Epithelial cell of proximal tubule (primary cell): ENCODE results near the gene TBC1D16. TPM values are rescaled to one million over a fixed set of nuclear protein-coding genes. Genes with fewer than 3 reads are reported as not detected.
"Not testable (repeated sequence)": the region's sequence is repeated elsewhere in the genome, so short reads cannot be mapped to it uniquely, and the experiment has no call there.

Experiments used
- DNase-seq: peaks from one replicate; pipeline ENCODE4 v3.0.0-alpha.2; 2011; ENCODE audit warnings: low read depth
- H3K4me3 ChIP-seq: 2 replicates; pipeline ENCODE4 v1.5.1; 2011; ENCODE audit warnings: low read depth, mild to moderate bottlenecking, low read length
- total RNA-seq: library from RNA; depleted of rRNA; stranded (reverse); fragments of >200 nt; gene quantifications from 2 replicates; pipeline ENCODE4 v1.2.3, GENCODE V29; 2015
- TF ChIP-seq, protein P1 (sequence below): conservative IDR thresholded peaks from 2 replicates; pipeline ENCODE4 v1.5.1; 2012; ENCODE audit warnings: low read depth, mild to moderate bottlenecking, low read length

Gene TBC1D16
- total RNA-seq, 1 donor from 2014 or later = 19.9 TPM

GRCh38 chr17:79899584-79899983 lies 136.1 kb downstream of the TBC1D16 start:
- no peak for DNase-seq
- TF ChIP-seq, protein P1, sequence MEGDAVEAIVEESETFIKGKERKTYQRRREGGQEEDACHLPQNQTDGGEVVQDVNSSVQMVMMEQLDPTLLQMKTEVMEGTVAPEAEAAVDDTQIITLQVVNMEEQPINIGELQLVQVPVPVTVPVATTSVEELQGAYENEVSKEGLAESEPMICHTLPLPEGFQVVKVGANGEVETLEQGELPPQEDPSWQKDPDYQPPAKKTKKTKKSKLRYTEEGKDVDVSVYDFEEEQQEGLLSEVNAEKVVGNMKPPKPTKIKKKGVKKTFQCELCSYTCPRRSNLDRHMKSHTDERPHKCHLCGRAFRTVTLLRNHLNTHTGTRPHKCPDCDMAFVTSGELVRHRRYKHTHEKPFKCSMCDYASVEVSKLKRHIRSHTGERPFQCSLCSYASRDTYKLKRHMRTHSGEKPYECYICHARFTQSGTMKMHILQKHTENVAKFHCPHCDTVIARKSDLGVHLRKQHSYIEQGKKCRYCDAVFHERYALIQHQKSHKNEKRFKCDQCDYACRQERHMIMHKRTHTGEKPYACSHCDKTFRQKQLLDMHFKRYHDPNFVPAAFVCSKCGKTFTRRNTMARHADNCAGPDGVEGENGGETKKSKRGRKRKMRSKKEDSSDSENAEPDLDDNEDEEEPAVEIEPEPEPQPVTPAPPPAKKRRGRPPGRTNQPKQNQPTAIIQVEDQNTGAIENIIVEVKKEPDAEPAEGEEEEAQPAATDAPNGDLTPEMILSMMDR = no peak
- H3K4me3 ChIP-seq = no peak overlapping the region

- DNase-seq = no peak
- H3K4me3 ChIP-seq = no peak overlapping the region
- TF ChIP-seq, protein P1 = no peak
Measured at GRCh38 chr17:79897243-79898063, 138.2 kb downstream of the TBC1D16 start.

GRCh38 chr17:79893457-79893856 lies 142.2 kb downstream of the TBC1D16 start:
- DNase-seq, H3K4me3 ChIP-seq: not testable (repeated sequence)

DNA sequence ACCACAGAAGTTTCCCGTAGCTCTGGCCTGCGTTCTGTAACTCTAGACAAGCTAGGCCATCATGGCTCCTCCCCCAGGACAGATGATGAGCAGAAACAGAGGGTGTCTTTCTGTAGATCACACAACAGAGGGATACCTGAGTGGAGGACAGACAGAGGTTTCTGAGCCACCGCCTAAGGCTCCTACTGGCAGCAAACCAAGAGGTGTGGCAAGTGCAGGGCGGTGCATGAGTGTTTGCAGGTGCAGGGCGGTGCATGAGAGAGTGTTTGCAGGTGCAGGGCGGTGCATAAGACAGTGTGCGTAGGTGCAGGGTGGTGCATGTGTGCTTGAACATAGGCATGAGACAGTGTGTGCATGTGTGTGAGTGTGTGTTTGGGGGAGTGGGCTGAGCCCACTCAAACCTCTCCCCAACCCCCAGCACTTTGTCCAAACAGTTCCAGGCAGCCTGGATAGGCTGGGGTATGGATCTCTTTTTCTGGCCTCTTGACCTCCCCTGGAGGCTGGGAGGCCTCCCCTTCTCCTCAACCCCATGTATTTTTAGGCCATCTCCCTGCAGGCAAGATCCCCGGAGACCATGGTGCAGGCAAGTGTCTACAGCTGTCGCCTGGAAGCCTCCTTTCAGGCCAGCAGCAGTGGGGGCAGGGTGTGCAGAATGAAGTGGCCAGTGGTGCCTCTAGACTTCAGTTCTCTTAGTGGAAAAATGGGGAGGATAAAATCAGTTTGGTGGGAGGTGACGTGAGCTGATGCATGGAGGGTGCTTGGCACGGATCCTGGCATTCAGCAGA lies 143.0 kb downstream of the TBC1D16 start:
- no peak for DNase-seq
- no peak overlapping the region for H3K4me3 ChIP-seq
- TF ChIP-seq, protein P1 = no peak

DNA sequence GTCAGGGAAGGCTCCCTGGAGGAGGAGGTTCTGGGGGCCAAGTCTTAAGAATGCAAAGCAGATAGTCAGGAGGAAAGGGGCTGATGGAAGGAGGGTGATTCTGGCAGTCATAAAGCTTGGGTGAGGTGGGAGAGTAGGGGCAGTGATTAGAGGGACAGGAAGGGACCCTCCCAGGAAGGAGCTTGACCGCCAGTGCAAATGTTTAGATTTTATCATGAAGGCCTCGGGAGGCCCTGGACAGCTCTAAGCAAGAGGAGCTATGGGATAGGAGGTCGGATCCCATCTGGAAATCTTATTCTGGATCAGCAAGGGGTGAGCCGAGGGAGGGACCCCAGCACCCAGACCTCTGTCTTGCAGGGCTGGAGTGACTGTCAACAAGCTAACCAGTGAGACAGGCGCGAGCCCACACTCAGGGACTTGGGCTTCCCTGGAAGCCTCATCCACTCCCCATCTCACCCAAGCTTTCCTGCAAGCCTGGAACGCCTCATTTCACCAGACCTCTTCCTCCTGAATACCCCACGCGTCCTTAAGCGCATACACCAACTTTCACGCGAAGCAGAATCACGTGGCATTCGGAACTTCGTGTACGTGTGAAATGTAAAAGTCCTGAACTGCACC lies 144.4 kb downstream of the TBC1D16 start:
- H3K4me3 ChIP-seq = no peak overlapping the region
- DNase-seq = no peak
- TF ChIP-seq, protein P1 = no peak

DNA sequence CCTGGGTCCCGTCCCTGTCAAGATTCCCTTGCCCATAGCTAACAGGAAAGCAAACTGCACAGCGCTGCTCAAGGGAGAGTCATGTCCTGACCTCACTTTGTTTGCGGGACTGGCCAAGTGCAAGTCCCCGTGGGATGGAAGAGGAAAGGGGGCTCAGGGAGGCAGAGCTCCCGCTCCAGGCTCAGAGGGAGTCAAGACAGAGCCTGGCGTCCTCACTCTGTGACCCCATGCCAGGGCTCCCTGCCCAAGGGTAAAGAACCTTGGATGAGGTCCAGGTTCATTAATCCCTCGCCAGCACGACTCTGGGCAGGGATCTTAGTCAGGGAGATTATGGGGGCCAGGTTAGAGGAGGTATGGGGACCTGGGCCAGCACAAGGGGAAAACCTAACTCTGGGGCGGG lies 145.0 kb downstream of the TBC1D16 start:
- no peak overlapping the region for H3K4me3 ChIP-seq
- no peak for DNase-seq
- TF ChIP-seq, protein P1 = no peak

- TF ChIP-seq, protein P1 = no peak
- no peak for DNase-seq
- H3K4me3 ChIP-seq = no peak overlapping the region
Measured at GRCh38 chr17:79888811-79889634, 146.6 kb downstream of the TBC1D16 start.
